SK-N-SH (cell line): Measurements from ENCODE around the gene SMIM14. TPM values are rescaled to one million over a fixed set of nuclear protein-coding genes. Genes with fewer than 3 reads are reported as not detected.

Experiments
- CTCF ChIA-PET: fragments of 300-600, 350-600 bp; formaldehyde crosslinking; extraction: SDS; loops from one replicate; lab custom pipeline; 2021; lab: Yijun Ruan, JAX
- POLR2A ChIA-PET: fragments of 350-600 bp; sonication (Branson Sonifier 250); formaldehyde crosslinking; extraction: SDS; loops from one replicate; lab custom pipeline; 2020; ENCODE audit warnings: antibody characterized with exemption, inconsistent platforms; lab: Yijun Ruan, JAX
- DNase-seq: peaks from one replicate; pipeline ENCODE4 v3.0.0; 2012
- H2AFZ ChIP-seq: fragments of 200-600 bp; sonication (generic); 2 replicates; pipeline ENCODE4 v1.8.1; 2016; ENCODE audit warnings: antibody characterized with exemption, mild to moderate bottlenecking, low read depth
- H3F3A ChIP-seq: fragments of 200-600 bp; sonication (generic); replicated peaks from 2 replicates; pipeline ENCODE3; 2016; ENCODE audit warnings: antibody characterized with exemption, mild to moderate bottlenecking; ENCODE audit not compliant: insufficient read depth
- H3K27ac ChIP-seq, 2 experiments: fragments of 200-500 bp in 1 of 2; fragments of 200-600 bp in 1 of 2; sonication (Bioruptor generic) in 1 of 2; sonication (generic), shearing (Covaris generic) in 1 of 2; 2 replicates each; pipeline versions ENCODE4 v1.5.1 to v1.6.1; 2014 to 2016; ENCODE audit warnings: low read depth in 2 of 2, inconsistent platforms in 1 of 2, low read length in 1 of 2, mild to moderate bottlenecking in 1 of 2, mixed read lengths in 1 of 2
- H3K27me3 ChIP-seq: fragments of 200-600 bp; sonication (generic), shearing (Covaris generic); 2 replicates; pipeline ENCODE4 v1.6.1; 2016; ENCODE audit warnings: mixed run types; ENCODE audit not compliant: insufficient read depth
- H3K36me3 ChIP-seq, 2 experiments: fragments of 200-500 bp in 1 of 2; fragments of 200-600 bp in 1 of 2; sonication (Bioruptor generic) in 1 of 2; sonication (generic) in 1 of 2; replicated peaks in 1 of 2; 2 replicates each; pipeline versions ENCODE3 to v1.5.1; 2014 to 2016; ENCODE audit warnings: low read length in 1 of 2, mild to moderate bottlenecking in 1 of 2; ENCODE audit not compliant: insufficient read depth in 2 of 2, control insufficient read depth in 1 of 2
- H3K4me1 ChIP-seq, 2 experiments: fragments of 200-500 bp in 1 of 2; fragments of 200-600 bp in 1 of 2; sonication (Bioruptor generic) in 1 of 2; sonication (generic), shearing (Covaris generic) in 1 of 2; 2 replicates each; pipeline versions ENCODE4 v1.5.1 to v1.6.1; 2014 to 2016; ENCODE audit warnings: low read depth in 1 of 2, low read length in 1 of 2, mixed run types in 1 of 2; ENCODE audit not compliant: insufficient read depth in 2 of 2, control insufficient read depth in 1 of 2
- H3K4me2 ChIP-seq: fragments of 200-600 bp; sonication (generic), shearing (Covaris generic); 2 replicates; pipeline ENCODE4 v1.6.1; 2017; ENCODE audit warnings: mixed run types
- H3K4me3 ChIP-seq, 2 experiments: fragments of 200-500 bp in 1 of 2; fragments of 200-600 bp in 1 of 2; sonication (Bioruptor generic) in 1 of 2; sonication (generic), shearing (Covaris generic) in 1 of 2; 2 replicates each; pipeline versions ENCODE4 v1.5.1 to v1.8.1; 2014 to 2016; ENCODE audit warnings: low read depth in 2 of 2, inconsistent platforms in 1 of 2, low read length in 1 of 2, mild to moderate bottlenecking in 1 of 2, mixed read lengths in 1 of 2, moderate library complexity in 1 of 2
- H3K79me2 ChIP-seq: fragments of 200-600 bp; sonication (generic); 2 replicates; pipeline ENCODE4 v1.8.1; 2017; ENCODE audit warnings: mild to moderate bottlenecking; ENCODE audit not compliant: insufficient read depth
- H3K9ac ChIP-seq: fragments of 200-600 bp; sonication (generic); 2 replicates; pipeline ENCODE4 v1.6.1; 2017; ENCODE audit warnings: mixed run types
- H3K9me2 ChIP-seq: fragments of 200-600 bp; sonication (generic); 2 replicates; pipeline ENCODE4 v1.6.1; 2017; ENCODE audit warnings: mixed run types
- H3K9me3 ChIP-seq: fragments of 200-600 bp; sonication (generic); 2 replicates; pipeline ENCODE4 v1.6.1; 2017; ENCODE audit warnings: mixed run types, mild to moderate bottlenecking, moderate library complexity
- H4K20me1 ChIP-seq: fragments of 200-600 bp; sonication (generic); 2 replicates; pipeline ENCODE4 v1.6.1; 2017; ENCODE audit warnings: mild to moderate bottlenecking, mixed run types; ENCODE audit not compliant: insufficient read depth
- FOSL2 ChIP-seq: IDR thresholded peaks from 2 replicates; pipeline ENCODE4 v1.4.0; 2012; ENCODE audit warnings: low read depth, mild to moderate bottlenecking, moderate library complexity, borderline replicate concordance
- FOXJ3 ChIP-seq: sonication (generic); formaldehyde crosslinking; IDR thresholded peaks from 2 replicates; pipeline ENCODE4 v1.5.1; 2020; ENCODE audit warnings: mild to moderate bottlenecking, missing genetic modification reagents
- GABPA ChIP-seq: IDR thresholded peaks from 2 replicates; pipeline ENCODE4 v1.4.0; 2012; ENCODE audit warnings: low read depth, mild to moderate bottlenecking
- MEF2A ChIP-seq: IDR thresholded peaks from 2 replicates; pipeline ENCODE4 v1.4.0; 2012; ENCODE audit warnings: low read depth, borderline replicate concordance
- NFIC ChIP-seq: IDR thresholded peaks from 2 replicates; pipeline ENCODE4 v1.4.0; 2012; ENCODE audit warnings: borderline replicate concordance
- PBX3 ChIP-seq: IDR thresholded peaks from 2 replicates; pipeline ENCODE4; 2012
- POLR2AphosphoS5 ChIP-seq: IDR thresholded peaks from 2 replicates; pipeline ENCODE4 v1.6.1; 2012; ENCODE audit warnings: low read depth, low read length
- RAD21 ChIP-seq: IDR thresholded peaks from 2 replicates; pipeline ENCODE4 v1.6.1; 2012; ENCODE audit warnings: mild to moderate bottlenecking, low read length
- RCOR1 ChIP-seq: fragments of 150-350 bp; IDR thresholded peaks from 2 replicates; pipeline ENCODE4 v1.6.1; 2017; ENCODE audit warnings: antibody characterized with exemption, low read length
- RFX5 ChIP-seq: IDR thresholded peaks from 2 replicates; pipeline ENCODE4 v1.6.1; 2012; ENCODE audit warnings: mild to moderate bottlenecking, improper control_type of control experiment, low read length
- SIN3A ChIP-seq: IDR thresholded peaks from 2 replicates; pipeline ENCODE4 v1.6.1; 2012; ENCODE audit warnings: low read depth, mild to moderate bottlenecking, low read length, moderate library complexity, borderline replicate concordance
- TCF12 ChIP-seq: IDR thresholded peaks from 2 replicates; pipeline ENCODE4 v1.4.0; 2012
- TEAD4 ChIP-seq: IDR thresholded peaks from 2 replicates; pipeline ENCODE4 v1.4.0; 2012; ENCODE audit warnings: mild to moderate bottlenecking, borderline replicate concordance; ENCODE audit not compliant: insufficient read depth
- WGBS: methylation state at CpG from one replicate; pipeline ENCODE4 v1.1.6; 2017; ENCODE audit warnings: low lambda C conversion rate; 5-methylcytosine and 5-hydroxymethylcytosine counted together
- polyA plus RNA-seq, 3 experiments: library from polyadenylated mRNA; depleted of rRNA; stranded (reverse); fragments of >200 nt; gene quantifications; 2 replicates each; pipeline ENCODE4 v1.2.3, GENCODE V29; 2012
- TF ChIP-seq, protein P1 (sequence below): fragments of 150-350 bp; IDR thresholded peaks from 2 replicates; pipeline ENCODE4 v1.6.1; 2016; ENCODE audit warnings: mild to moderate bottlenecking, low read depth, low read length
- TF ChIP-seq, protein P2 (sequence below): IDR thresholded peaks from 2 replicates; pipeline ENCODE4 v1.4.0; 2012; ENCODE audit warnings: low read depth, borderline replicate concordance

The SMIM14 gene
- polyA plus RNA-seq, 1 of the 3 experiments (the other 2 are of a cell fraction): 12.6 TPM

- Histone ChIP-seq H3K27me3 (no peaks in the 10 kb centered on the region), H3K4me3 (no peak overlapping the region), H3K4me2 (no peak overlapping the region), H3K9me2 (no peaks in the 10 kb centered on the region), H3K27ac (no peak overlapping the region), H3K9ac (no peak overlapping the region), H2AFZ (no peak overlapping the region), H3K9me3 (no peaks in the 10 kb centered on the region), H3K4me1 (peaks cover 2 to 20% of the 10 kb centered on the region in 2 experiments; a peak in 2 of 4 replicates), H3F3A (peaks cover 46% of the 10 kb centered on the region), H3K79me2 (peaks cover 97% of the 10 kb centered on the region), H3K36me3 (peaks cover 9 to 53% of the 10 kb centered on the region in 2 experiments), H4K20me1 (peaks cover 3% of the 10 kb centered on the region; the same call in 1 of the 2 replicates)
- TF ChIP-seq, protein P1, sequence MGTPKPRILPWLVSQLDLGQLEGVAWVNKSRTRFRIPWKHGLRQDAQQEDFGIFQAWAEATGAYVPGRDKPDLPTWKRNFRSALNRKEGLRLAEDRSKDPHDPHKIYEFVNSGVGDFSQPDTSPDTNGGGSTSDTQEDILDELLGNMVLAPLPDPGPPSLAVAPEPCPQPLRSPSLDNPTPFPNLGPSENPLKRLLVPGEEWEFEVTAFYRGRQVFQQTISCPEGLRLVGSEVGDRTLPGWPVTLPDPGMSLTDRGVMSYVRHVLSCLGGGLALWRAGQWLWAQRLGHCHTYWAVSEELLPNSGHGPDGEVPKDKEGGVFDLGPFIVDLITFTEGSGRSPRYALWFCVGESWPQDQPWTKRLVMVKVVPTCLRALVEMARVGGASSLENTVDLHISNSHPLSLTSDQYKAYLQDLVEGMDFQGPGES: no peak
- TF ChIP-seq RFX5 (no peak), RAD21 (no peak), FOSL2 (no peak), MEF2A (no peak), TEAD4 (no peak), FOXJ3 (CRISPR knock-in tag) (no peak), RCOR1 (no peak), NFIC (no peak), POLR2AphosphoS5 (no peak), SIN3A (no peak), PBX3 (no peak), GABPA (no peak), TCF12 (no peak)
- TF ChIP-seq, protein P2, sequence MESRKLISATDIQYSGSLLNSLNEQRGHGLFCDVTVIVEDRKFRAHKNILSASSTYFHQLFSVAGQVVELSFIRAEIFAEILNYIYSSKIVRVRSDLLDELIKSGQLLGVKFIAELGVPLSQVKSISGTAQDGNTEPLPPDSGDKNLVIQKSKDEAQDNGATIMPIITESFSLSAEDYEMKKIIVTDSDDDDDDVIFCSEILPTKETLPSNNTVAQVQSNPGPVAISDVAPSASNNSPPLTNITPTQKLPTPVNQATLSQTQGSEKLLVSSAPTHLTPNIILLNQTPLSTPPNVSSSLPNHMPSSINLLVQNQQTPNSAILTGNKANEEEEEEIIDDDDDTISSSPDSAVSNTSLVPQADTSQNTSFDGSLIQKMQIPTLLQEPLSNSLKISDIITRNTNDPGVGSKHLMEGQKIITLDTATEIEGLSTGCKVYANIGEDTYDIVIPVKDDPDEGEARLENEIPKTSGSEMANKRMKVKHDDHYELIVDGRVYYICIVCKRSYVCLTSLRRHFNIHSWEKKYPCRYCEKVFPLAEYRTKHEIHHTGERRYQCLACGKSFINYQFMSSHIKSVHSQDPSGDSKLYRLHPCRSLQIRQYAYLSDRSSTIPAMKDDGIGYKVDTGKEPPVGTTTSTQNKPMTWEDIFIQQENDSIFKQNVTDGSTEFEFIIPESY: no peak
- CTCF ChIA-PET: interaction anchor here (1.0 kb wide), 1 partner anchor 49 kb away, joined by 5 read pairs; no protein-coding TSS in a partner anchor
- DNase-seq: no peak
- 89% methylated on average over 6 of the region's 6 CpGs for WGBS
- POLR2A ChIA-PET: no interaction called here
Observed at GRCh38 chr4:39518484-39518883, 120.2 kb downstream of the SMIM14 start.
